Kidney (tissue), 14 donors: ENCODE data around the gene ABCA5. TPM values are rescaled to one million over a fixed set of nuclear protein-coding genes. Genes with fewer than 3 reads are reported as not detected.
"Not testable (repeated sequence)": the region's sequence is repeated elsewhere in the genome, so short reads cannot be mapped to it uniquely, and the experiment has no call there.

ENCODE experiments used
- DNase-seq, 5 donors: peaks; one replicate each; pipeline ENCODE4 v3.0.0-alpha.2; 2013 to 2020
- FAIRE-seq: peaks from 2 replicates; lab custom pipeline; 2012; peaks lifted over from hg19 to GRCh38; lab: Jason Lieb, UNC
- H3K27ac ChIP-seq, 2 donors: one replicate each; pipeline ENCODE4 v1.7.0; 2013; ENCODE audit warnings: low read depth in 2 of 2, low read length in 2 of 2, inconsistent platforms in 1 of 2
- H3K27me3 ChIP-seq: one replicate; pipeline ENCODE4 v1.7.1; 2013; ENCODE audit warnings: low read length, inconsistent platforms; ENCODE audit not compliant: control insufficient read depth, insufficient read depth
- H3K36me3 ChIP-seq, 3 donors: one replicate each; pipeline versions ENCODE4 v1.7.0 to v1.7.1; 2013; ENCODE audit warnings: low read length in 3 of 3, control low read depth in 1 of 3, inconsistent platforms in 1 of 3; ENCODE audit not compliant: insufficient read depth in 3 of 3, control insufficient read depth in 2 of 3
- H3K4me1 ChIP-seq, 3 donors: one replicate each; pipeline versions ENCODE4 v1.7.0 to v1.7.1; 2013; ENCODE audit warnings: low read length in 3 of 3, inconsistent platforms in 1 of 3, low read depth in 1 of 3; ENCODE audit not compliant: control insufficient read depth in 2 of 3, insufficient read depth in 2 of 3
- H3K4me3 ChIP-seq, 3 donors: one replicate each; pipeline versions ENCODE4 v1.7.0 to v1.8.1; 2013; ENCODE audit warnings: low read length in 3 of 3, control low read depth in 1 of 3, inconsistent platforms in 1 of 3
- H3K9ac ChIP-seq, 3 donors: one replicate each; pipeline versions ENCODE4 v1.7.0 to v1.7.1; 2013; ENCODE audit warnings: low read length in 3 of 3, control low read depth in 1 of 3, inconsistent platforms in 1 of 3
- H3K9me3 ChIP-seq, 3 donors: one replicate each; pipeline versions ENCODE4 v1.7.0 to v1.7.1; 2013; ENCODE audit warnings: low read length in 3 of 3, control low read depth in 1 of 3, inconsistent platforms in 1 of 3; ENCODE audit not compliant: control insufficient read depth in 2 of 3, insufficient read depth in 1 of 3
- intact Hi-C: fragments of 100-400 bp; cut with DNase I; formaldehyde crosslinking; loops from one replicate; pipeline ENCODE4 v1.11.1; 2022
- polyA plus RNA-seq: library from polyadenylated mRNA; stranded (reverse); fragments of 350-450 nt; fragmentation: Illumina TruSeq; extraction: RNeasy Lipid Tissue Mini Kit (QIAGEN cat#74804); gene quantifications from one replicate; pipeline ENCODE4 v1.2.3, GENCODE V29; 2014; ENCODE audit warnings: low read depth, low replicate concordance; ENCODE audit not compliant: insufficient read depth
- total RNA-seq: library from RNA; stranded (reverse); fragmentation: NEBNext Ultra II Directional; extraction: Animal tissue kit (Norgen Biotek cat#: 25700); gene quantifications from one replicate; pipeline ENCODE4 v1.2.1, GENCODE V29; 2021
- TF ChIP-seq, protein P1 (sequence below): IDR thresholded peaks from 3 replicates; pipeline ENCODE4 v1.5.1; 2012; ENCODE audit warnings: mild to moderate bottlenecking, moderate library complexity, borderline replicate concordance; ENCODE audit not compliant: insufficient read depth; ENCODE audit errors: extremely low read depth
- donor health status: control.
- donor health status: control.
- donor health status: control.
- donor health status: control.
- donor health status: control.
- donor health status: DM: yes; HTN: yes; CAD: no.
- donor health status: Normal renal cell carcinoma (clear cell type).

ABCA5 gene
- total and polyA plus RNA-seq, 2 donors from 2014 or later = 19.0 to 25.1 TPM

DNA sequence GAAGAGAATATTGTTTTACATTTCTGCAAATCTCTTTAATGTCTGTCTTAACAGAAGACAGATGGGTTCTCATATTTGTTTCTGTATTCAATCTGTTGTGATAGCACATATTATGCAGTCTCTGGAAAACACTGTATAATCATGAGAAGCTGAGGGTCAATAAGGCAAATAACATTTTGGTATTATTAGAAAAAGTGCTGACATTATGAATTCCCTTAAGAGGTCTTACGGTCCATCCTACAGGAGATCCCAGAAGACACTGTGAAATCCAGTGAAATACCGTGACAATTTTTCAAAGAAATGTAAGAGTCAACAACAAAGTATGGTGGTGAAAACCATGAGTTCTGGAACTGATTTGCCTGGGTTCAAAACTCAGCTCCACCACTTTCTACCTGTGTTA is 42.3 kb downstream of the ABCA5 start:
- H3K9ac ChIP-seq = no peak overlapping the region
- H3K4me1 ChIP-seq = no peaks in the 10 kb centered on the region
- FAIRE-seq = no peak
- H3K9me3 ChIP-seq = no peaks in the 10 kb centered on the region
- peaks cover 0 to 8% (median 4%) of the 10 kb centered on the region in 3 donors for H3K36me3 ChIP-seq
- H3K27ac ChIP-seq = no peak overlapping the region
- TF ChIP-seq, protein P1, sequence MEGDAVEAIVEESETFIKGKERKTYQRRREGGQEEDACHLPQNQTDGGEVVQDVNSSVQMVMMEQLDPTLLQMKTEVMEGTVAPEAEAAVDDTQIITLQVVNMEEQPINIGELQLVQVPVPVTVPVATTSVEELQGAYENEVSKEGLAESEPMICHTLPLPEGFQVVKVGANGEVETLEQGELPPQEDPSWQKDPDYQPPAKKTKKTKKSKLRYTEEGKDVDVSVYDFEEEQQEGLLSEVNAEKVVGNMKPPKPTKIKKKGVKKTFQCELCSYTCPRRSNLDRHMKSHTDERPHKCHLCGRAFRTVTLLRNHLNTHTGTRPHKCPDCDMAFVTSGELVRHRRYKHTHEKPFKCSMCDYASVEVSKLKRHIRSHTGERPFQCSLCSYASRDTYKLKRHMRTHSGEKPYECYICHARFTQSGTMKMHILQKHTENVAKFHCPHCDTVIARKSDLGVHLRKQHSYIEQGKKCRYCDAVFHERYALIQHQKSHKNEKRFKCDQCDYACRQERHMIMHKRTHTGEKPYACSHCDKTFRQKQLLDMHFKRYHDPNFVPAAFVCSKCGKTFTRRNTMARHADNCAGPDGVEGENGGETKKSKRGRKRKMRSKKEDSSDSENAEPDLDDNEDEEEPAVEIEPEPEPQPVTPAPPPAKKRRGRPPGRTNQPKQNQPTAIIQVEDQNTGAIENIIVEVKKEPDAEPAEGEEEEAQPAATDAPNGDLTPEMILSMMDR = no peak
- no peak for DNase-seq
- no peaks in the 10 kb centered on the region for H3K27me3 ChIP-seq
- H3K4me3 ChIP-seq = no peak overlapping the region
- intact Hi-C loops = no loop called here

DNA sequence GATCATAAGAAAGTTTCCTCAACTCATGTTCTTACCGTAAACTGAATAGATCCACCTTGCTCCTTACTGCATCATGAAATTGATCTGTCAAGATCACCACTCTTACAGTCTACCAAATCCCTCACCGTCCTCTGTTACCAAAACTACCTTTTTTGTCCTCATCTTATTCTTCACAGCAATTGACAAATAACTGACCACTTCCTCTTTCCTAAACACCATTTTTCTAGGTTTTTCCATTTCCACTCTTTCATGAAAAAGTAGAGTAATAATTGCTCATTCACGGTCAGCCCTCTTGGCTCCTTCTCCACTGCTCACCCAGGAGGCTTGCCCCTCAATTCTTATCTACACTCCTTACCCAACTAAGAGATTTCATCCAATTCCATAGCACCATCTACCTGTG is 44.9 kb downstream of the ABCA5 start:
- no peaks in the 10 kb centered on the region for H3K9me3 ChIP-seq
- H3K27me3 ChIP-seq = no peaks in the 10 kb centered on the region
- H3K4me1 ChIP-seq = no peaks in the 10 kb centered on the region
- DNase-seq (no peak), FAIRE-seq (no peak)
- TF ChIP-seq, protein P1 = no peak
- H3K27ac ChIP-seq = no peak overlapping the region
- intact Hi-C loops = no loop called here
- no peak overlapping the region for H3K4me3 ChIP-seq
- peaks cover 0 to 4% (median 4%) of the 10 kb centered on the region in 3 donors for H3K36me3 ChIP-seq
- H3K9ac ChIP-seq = no peak overlapping the region

DNA sequence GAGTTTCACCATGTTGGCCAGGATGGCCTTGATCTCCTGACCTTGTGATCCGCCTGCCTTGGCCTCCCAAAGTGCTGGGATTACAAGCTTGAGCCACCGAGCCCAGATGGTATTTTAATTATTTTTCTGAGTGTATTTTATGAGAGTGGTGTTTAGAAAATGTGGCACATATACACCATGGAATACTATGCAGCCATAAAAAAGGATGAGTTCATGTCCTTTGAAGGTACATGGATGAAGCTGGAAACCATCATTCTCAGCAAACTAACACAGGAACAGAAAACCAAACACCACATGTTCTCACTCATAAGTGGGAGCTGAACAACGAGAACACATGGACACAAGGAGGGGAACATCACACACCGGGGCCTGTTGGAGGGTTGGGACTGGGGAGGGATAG is 50.7 kb downstream of the ABCA5 start:
- H3K27ac ChIP-seq, H3K4me1 ChIP-seq, H3K9ac ChIP-seq, H3K27me3 ChIP-seq, H3K9me3 ChIP-seq, FAIRE-seq, intact Hi-C loops, H3K36me3 ChIP-seq, DNase-seq, H3K4me3 ChIP-seq: not testable (repeated sequence)

DNA sequence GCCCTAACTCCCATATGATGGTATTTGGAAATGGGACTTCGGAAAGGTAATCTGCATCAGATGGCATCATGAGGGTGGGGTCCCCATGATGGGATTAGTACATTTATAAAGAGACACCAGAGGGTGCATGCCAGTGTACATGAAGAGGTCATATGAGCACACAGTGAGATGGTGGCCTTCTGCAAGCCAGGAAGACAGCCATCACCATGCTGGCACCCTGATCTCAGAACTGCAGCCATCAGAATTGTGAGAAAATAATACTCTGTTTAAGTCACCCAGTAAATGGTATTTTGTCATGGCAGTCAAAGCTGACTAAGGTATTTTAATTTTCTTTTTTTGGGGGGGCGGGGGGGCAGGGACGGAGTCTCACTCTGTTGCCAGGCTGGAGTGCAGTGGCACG is 51.2 kb downstream of the ABCA5 start:
- no peak overlapping the region for H3K27ac ChIP-seq
- no peaks in the 10 kb centered on the region for H3K4me1 ChIP-seq
- DNase-seq (no peak), FAIRE-seq (no peak)
- no peak overlapping the region for H3K9ac ChIP-seq
- H3K27me3 ChIP-seq = no peaks in the 10 kb centered on the region
- TF ChIP-seq, protein P1 = no peak
- H3K9me3 ChIP-seq = no peaks in the 10 kb centered on the region
- intact Hi-C loops = no loop called here
- no peak overlapping the region for H3K4me3 ChIP-seq
- no peaks in the 10 kb centered on the region for H3K36me3 ChIP-seq
